HL-60 (cell line): Measurements from ENCODE around the gene DNAJB12.

Experiments
- DNase-seq, 2 experiments: peaks; one replicate each; pipeline ENCODE4 v3.0.0-alpha.2; 2010 to 2020; ENCODE audit warnings: low read depth in 1 of 2, low spot score in 1 of 2
- H3K27ac ChIP-seq: fragments of 250-450 bp; sonication (Bioruptor Pico); replicated peaks from 2 replicates; pipeline ENCODE4 v1.5.1; 2020; ENCODE audit warnings: mild to moderate bottlenecking, moderate library complexity
- H3K27me3 ChIP-seq: fragments of 250-450 bp; sonication (Bioruptor Pico); 2 replicates; pipeline ENCODE4 v1.5.1; 2021; ENCODE audit warnings: mild to moderate bottlenecking, moderate library complexity; ENCODE audit not compliant: insufficient read depth, poor library complexity, severe bottlenecking
- H3K4me3 ChIP-seq: replicated peaks from 2 replicates; pipeline ENCODE4 v1.5.1; 2011; ENCODE audit warnings: mild to moderate bottlenecking, control low read depth, low read length; ENCODE audit not compliant: insufficient read depth
- CTCF ChIP-seq: IDR thresholded peaks from one replicate; pipeline ENCODE4 v1.5.1; 2011; ENCODE audit warnings: low read length, control low read depth, inconsistent platforms; ENCODE audit not compliant: insufficient read depth
- GABPA ChIP-seq: IDR thresholded peaks from 2 replicates; pipeline ENCODE4 v1.6.1; 2012; ENCODE audit warnings: low read depth
- POLR2AphosphoS5 ChIP-seq: IDR thresholded peaks from 2 replicates; pipeline ENCODE4 v1.6.1; 2012; ENCODE audit warnings: low read depth
- REST ChIP-seq: IDR thresholded peaks from 2 replicates; pipeline ENCODE4 v1.6.1; 2012; ENCODE audit warnings: low read depth; ENCODE audit not compliant: insufficient replicate concordance
- SPI1 ChIP-seq: IDR thresholded peaks from 2 replicates; pipeline ENCODE4 v1.6.1; 2012; ENCODE audit warnings: low read depth, mild to moderate bottlenecking, borderline replicate concordance

DNAJB12 gene

GRCh38 chr10:72334196-72334824 lies 20.4 kb downstream of the DNAJB12 start:
- TF ChIP-seq SPI1: no peak
- TF ChIP-seq GABPA: no peak
- no peak for TF ChIP-seq REST
- no peak for TF ChIP-seq POLR2AphosphoS5
- no peak for TF ChIP-seq CTCF
- Histone ChIP-seq H3K27me3 (no peaks in the 10 kb centered on the region), H3K27ac (peak overlapping the region; percentile 90), H3K4me3 (no peak overlapping the region)
- DNase-seq: no peak

GRCh38 chr10:72333112-72334015 lies 21.4 kb downstream of the DNAJB12 start:
- Histone ChIP-seq H3K4me3 (no peak overlapping the region), H3K27me3 (no peaks in the 10 kb centered on the region), H3K27ac (peak overlapping the region; percentile 90)
- TF ChIP-seq SPI1 (no peak), CTCF (no peak), REST (no peak), GABPA (no peak), POLR2AphosphoS5 (no peak; the same call in 1 of the 2 replicates)
- DNase-seq: no peak

- no peaks in the 10 kb centered on the region for H3K27me3 ChIP-seq
- peak overlapping the region; percentile 90 for H3K27ac ChIP-seq
- no peak for DNase-seq
- 0 out of 2 replicates have a peak overlapping the region, but pooled peaks have one; percentile 15 for H3K4me3 ChIP-seq
- TF ChIP-seq POLR2AphosphoS5: peak; percentile 23; the same call in 1 of the 2 replicates
- TF ChIP-seq GABPA: no peak
Measured at GRCh38 chr10:72332423-72333111, 22.2 kb downstream of the DNAJB12 start.
